C4-2B (cell line): ENCODE results near the gene ETFDH.

ENCODE experiments used
- CTCF ChIP-seq: fragments of 450-650 bp; conservative IDR thresholded peaks from 2 replicates; pipeline ENCODE4 v1.5.1; 2017; ENCODE audit warnings: mild to moderate bottlenecking
- ZFX ChIP-seq: fragments of 450-650 bp; IDR thresholded peaks from 2 replicates; pipeline ENCODE4 v1.6.1; 2017

DNA sequence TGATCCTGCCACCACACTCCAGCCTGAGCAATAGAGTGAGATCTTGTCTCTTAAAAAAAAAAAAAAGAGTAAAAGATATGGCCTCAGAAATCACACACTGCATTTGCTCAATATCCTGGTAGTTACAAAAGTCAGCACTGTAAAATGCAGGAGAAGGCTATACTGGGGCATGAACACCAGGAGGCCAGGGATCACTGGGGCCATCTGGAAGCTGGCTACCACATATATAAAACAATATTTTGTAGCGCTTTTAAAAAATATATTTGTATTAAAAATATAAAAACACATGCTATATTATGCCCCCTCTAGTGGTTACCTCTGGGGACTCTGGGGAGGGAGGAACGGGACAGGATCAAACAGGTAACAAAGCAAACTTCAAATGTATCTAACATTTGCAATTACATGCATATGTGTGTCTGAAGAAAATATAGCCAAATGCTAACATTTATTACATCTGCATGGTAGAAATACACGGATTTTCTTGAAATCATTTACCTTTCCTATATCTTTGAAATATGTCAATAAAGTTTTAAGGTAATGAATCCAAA lies 4.4 kb upstream of the ETFDH start:
- TF ChIP-seq CTCF, result peak; percentile 80
- no peak for TF ChIP-seq ZFX
